Epithelial cell of proximal tubule (primary cell): ENCODE measurements around the gene OXT. TPM values are rescaled to one million over a fixed set of nuclear protein-coding genes. Genes with fewer than 3 reads are reported as not detected.
"Not testable (repeated sequence)": the region's sequence is repeated elsewhere in the genome, so short reads cannot be mapped to it uniquely, and the experiment has no call there.

Experiments
- DNase-seq: peaks from one replicate; pipeline ENCODE4 v3.0.0-alpha.2; 2011; ENCODE audit warnings: low read depth
- H3K4me3 ChIP-seq: 2 replicates; pipeline ENCODE4 v1.5.1; 2011; ENCODE audit warnings: low read depth, mild to moderate bottlenecking, low read length
- total RNA-seq: library from RNA; depleted of rRNA; stranded (reverse); fragments of >200 nt; gene quantifications from 2 replicates; pipeline ENCODE4 v1.2.3, GENCODE V29; 2015
- TF ChIP-seq, protein P1 (sequence below): conservative IDR thresholded peaks from 2 replicates; pipeline ENCODE4 v1.5.1; 2012; ENCODE audit warnings: low read depth, mild to moderate bottlenecking, low read length

The OXT gene
- total RNA-seq, 1 donor from 2014 or later = not detected

DNA sequence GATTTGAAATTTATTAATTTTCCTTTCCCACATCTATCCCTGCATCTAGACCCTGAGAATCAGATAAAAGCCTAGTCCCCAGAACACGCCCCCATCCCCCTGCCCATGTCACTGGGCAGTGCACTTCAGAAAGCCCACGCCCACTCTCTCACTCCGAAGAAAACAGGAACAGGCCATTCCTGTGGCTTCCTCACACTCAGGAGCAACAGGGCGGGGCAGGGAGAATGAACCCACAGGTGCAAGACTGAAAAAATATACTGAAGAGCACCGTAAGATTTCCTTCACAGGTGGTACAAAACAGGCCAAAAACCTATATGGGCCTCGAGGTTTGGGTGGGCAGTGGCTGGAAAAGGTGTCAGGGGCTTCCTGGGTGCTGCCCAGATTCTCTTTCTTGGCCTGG is 3.4 kb downstream of the OXT start:
- no peak for DNase-seq
- TF ChIP-seq, protein P1, sequence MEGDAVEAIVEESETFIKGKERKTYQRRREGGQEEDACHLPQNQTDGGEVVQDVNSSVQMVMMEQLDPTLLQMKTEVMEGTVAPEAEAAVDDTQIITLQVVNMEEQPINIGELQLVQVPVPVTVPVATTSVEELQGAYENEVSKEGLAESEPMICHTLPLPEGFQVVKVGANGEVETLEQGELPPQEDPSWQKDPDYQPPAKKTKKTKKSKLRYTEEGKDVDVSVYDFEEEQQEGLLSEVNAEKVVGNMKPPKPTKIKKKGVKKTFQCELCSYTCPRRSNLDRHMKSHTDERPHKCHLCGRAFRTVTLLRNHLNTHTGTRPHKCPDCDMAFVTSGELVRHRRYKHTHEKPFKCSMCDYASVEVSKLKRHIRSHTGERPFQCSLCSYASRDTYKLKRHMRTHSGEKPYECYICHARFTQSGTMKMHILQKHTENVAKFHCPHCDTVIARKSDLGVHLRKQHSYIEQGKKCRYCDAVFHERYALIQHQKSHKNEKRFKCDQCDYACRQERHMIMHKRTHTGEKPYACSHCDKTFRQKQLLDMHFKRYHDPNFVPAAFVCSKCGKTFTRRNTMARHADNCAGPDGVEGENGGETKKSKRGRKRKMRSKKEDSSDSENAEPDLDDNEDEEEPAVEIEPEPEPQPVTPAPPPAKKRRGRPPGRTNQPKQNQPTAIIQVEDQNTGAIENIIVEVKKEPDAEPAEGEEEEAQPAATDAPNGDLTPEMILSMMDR = no peak
- no peak overlapping the region for H3K4me3 ChIP-seq

DNA sequence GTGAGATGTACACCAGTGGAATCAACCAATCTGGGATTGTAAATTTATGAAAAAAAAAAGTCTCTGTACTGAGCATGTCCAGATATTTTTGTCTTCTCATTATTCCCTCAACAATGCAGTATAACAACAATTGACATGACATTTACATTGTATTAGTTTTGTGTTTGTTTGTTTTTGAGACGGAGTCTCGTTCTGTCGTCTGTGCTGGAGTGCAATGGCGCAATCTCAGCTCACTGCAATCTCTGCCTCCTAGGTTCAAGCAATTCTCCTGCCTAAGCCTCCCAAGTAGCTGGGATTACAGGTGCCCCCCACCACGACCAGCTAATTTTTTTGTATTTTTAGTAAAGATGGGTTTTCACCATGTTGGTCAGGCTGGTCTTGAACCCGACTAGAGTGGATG is 3.9 kb downstream of the OXT start:
- not testable (repeated sequence) for H3K4me3 ChIP-seq

DNA sequence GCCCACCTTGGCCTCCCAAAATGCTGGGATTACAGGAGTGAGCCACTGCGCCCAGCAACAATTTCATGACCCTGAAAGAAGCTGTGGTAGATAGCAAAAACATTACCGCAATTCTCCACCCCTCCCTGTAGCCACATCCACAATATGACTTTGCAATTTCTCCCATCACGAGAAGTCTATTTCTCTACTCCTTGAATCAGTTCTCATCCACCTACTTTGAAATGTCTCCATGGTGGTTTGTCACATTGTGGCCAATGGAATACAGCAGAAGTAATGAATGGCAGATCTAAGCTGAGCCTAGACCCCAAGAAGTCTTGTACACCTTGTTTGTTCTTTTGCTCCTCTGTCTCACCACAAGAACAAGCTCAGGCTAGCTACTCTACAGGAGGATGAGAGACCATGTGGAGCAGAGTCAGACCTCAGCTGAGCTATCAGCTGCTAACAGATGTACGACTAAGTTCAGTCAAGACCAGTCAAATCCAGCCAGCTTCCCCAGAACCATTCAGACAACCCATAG is 6.3 kb downstream of the OXT start:
- DNase-seq = no peak
- TF ChIP-seq, protein P1 = no peak

More for the DNA sequence above, 3.9 kb downstream of the OXT start:
- not testable (repeated sequence) for DNase-seq

DNA sequence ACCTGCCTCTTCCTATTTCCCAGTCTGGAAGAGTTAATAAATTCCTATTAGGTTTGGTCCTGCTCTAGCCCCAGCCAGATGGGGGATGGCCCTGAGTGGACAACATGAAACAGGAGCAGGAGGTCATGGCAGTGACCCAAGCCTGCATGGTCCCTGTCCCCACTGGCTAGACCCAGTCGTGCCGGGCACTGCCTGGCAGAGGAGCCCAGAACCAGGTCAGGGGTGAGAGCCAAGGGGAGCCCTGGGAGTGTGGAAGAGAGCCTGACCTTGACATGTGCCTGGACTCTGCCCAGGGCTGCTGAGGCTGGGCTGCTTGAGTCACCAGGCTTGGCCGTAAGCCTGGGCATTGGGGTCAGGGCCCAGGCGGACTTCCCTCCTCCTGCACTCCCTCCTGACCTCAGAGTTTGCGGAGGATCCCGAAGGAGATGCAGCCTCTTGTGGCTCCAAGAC is 9.5 kb downstream of the OXT start:
- TF ChIP-seq, protein P1 = no peak
- H3K4me3 ChIP-seq = no peak overlapping the region
- no peak for DNase-seq

More for the DNA sequence above, 6.3 kb downstream of the OXT start:
- no peak overlapping the region for H3K4me3 ChIP-seq

DNA sequence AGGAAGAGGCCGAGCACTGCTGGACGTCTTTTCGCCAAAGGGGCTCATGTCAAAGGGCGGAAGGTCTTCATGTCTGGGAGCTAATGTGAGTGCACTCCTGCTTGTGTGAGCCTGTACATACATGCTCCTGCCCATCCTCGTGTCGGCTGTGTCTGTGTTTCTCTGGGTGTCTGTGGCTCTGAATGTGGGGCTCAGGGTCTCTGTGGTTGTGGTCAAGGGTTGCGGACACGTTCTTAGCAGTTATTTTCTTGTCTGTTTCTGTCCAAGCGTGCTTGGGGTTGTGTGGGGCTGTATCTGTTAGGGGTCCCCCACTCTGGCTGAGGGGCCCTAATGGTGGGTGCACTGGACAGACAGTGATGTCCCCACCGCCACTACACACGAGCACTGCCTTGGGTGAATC is 10.2 kb downstream of the OXT start:
- no peak for DNase-seq
- no peak overlapping the region for H3K4me3 ChIP-seq
- TF ChIP-seq, protein P1 = no peak

DNA sequence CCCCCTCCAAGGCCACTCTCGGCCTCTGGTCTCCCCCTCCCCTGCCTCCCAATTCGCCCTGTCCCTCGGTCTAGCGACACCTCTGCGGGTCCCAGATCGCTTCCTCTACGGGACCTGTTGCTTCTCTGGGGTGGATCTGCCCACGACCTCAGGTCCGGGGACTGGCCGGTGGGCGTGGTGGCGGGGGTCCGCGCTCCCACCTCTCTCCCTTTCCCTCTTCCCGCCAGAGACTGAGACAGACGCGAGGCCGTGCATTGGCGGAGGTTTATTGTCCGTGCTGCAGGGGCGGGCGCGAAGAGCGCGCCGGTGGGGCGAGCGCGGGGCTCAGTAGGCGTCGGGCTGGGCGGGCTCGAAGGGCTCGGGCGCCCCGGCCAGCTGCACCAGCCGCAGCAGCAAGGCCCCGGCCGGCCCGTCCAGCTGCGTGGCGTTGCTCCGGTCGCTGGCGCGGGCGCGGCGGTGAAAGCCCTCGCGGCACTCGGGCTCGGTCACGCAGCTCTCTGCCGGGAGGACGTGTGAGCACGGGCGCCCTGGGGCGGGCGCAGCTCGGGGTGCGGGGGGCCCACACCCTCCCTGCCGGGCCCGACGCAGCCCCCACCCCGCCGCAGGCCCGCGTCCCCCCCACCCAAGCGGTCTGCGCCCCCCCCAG is 11.0 kb downstream of the OXT start:
- TF ChIP-seq, protein P1 = no peak
- no peak overlapping the region for H3K4me3 ChIP-seq
- no peak for DNase-seq

DNA sequence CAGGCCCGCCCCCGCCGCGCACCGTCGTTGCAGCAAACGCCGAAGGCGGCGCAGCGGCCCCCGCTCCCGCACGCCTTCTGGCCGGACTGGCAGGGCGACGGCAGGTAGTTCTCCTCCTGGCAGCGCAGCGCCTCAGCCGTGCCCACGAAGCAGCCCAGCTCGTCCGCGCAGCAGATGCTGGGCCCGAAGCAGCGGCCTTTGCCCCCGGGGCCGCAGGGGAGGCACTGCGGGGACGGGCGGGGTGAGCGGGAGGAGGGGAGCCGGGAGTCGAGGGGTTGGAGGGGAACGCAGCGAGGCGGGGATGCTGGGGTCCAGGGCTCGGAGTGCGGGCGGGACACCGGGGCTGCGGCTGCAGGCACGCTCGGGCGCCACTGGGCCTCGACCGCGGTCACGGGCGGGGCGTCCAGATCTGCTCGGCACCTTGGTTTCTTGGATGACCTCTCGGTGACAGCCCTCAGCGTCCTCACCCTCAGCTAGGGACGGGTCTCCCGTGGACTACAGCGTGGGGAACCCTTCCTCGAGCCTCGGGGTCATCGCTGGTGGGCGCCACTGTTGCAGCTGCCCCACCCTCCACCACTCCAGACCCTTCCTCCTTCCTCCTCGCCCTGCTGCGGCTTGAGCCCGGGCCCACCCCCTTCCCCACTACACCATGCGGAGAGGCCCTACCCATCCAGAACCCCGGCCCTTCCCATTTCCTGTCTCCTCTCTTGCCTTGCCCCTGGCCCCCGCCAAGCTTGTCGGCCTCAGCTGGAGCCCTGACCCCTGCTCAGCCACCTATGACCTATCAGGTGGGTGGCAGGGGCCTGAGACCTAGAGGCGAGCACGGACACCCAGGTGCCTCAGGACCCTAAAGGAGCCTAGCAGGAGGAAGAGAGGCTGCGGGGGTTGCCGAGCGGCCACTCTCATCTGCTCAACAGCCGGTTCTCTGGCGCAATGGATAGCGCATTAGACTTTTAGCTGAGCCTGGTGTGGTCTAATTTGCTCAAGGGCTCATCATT is 11.8 kb downstream of the OXT start:
- TF ChIP-seq, protein P1 = no peak
- no peak for DNase-seq
- H3K4me3 ChIP-seq = no peak overlapping the region
